GM19240 (cell line): ENCODE results near the gene CSTF3.
A peak's percentile ranks its signal among the peaks of the same experiment; 100 is the strongest.
"Not testable (repeated sequence)": the region's sequence is repeated elsewhere in the genome, so short reads cannot be mapped to it uniquely, and the experiment has no call there.

Experiments
- DNase-seq: peaks from one replicate; pipeline ENCODE4 v3.0.0; 2011; ENCODE audit warnings: low spot score; ENCODE audit not compliant: insufficient read length

CSTF3 gene

DNA sequence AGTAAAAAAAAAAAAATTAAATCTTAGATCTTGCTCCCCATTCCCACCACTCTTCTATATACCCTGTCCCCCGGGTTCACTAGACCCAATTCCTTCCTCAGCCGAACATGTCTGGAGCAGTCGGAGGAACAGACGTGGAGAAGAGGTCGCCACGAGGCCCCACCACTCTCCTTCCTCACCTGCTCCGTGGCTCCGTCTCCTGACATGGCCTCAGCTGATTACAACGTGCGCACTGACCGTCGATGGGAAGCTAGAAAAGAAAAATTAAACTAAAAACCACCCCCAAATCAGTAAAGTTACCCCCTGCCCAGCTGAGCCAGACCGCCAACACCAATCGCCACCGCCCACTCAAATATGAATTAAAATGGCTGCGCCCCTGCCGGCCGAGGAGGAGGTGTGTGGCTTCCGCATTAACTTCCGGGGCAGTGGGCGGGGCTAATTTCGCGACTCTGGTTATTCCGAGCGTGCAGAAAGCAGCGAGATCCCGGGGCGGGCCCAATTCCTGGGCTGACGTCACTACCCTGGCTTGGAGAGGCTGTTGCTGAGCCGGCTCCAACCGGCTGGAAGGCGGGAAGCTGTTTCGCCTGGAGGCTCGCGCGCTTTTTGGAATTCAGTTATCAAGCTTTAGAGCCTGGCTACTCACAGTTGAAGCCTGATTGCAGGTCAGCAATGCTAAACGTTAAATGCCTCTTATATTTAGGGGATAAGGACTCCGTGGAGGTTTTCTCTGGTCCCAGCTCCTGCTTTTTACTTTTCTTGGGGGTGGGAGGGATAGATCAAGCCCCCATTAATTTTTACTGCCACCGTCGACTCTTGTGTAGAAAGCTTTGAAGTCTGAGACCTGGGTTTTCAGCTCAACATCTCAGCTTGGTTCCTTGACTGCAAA, at the start of gene CSTF3:
Gene CSTF3 (minus strand): TSS at position 361 of the 886 bp plus-strand sequence. CDS start 155 bp downstream, at position 206.
- peak; percentile 59 for DNase-seq

DNA sequence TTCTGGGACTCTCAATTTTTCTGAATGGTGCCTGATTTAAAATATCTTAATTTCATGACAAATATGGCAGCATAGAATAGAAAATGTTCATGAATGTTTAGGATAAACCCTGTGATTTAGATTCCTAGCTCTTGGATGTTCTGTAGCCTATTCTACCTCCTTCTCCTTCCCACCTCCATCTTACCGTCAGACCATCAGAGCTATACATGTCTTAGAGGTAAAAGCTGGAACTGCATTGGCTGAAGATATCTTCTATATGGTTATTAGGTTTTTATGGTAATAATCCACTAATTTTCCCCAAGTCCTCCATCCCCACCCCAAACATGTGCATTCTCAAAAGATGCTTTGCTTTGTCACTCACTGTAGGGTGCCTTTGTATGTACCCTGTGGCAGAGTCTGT, 46.9 kb upstream of the CSTF3 start:
- no peak for DNase-seq

DNA sequence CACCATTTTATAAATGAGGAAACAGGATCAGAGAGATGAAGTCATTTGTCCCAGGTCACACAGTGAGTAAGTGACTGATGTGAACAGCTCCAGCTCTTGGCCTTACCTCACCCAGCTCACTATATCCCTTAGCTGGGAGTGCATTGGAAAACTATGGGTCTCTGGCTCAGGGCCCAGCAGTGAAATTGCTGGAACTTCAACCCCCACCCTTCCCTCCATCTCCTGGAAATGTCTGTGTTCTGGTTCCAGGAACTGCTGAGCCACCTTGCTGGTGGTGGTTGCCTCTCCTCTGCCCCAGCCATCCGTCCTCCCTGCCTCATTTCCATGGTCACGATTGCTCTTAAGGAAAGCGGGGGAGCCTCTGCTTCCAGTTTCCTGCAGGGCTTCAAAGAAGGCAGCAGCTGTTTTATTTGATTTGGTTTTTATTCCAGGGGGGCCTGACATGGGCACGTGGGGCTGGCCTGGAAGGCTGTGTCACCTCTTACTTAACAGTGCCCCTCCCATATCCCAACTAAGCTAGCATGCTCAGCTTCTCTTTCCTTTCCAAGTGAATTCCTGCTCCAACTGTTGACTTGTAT, 46.2 kb upstream of the CSTF3 start:
- DNase-seq, result no peak

DNA sequence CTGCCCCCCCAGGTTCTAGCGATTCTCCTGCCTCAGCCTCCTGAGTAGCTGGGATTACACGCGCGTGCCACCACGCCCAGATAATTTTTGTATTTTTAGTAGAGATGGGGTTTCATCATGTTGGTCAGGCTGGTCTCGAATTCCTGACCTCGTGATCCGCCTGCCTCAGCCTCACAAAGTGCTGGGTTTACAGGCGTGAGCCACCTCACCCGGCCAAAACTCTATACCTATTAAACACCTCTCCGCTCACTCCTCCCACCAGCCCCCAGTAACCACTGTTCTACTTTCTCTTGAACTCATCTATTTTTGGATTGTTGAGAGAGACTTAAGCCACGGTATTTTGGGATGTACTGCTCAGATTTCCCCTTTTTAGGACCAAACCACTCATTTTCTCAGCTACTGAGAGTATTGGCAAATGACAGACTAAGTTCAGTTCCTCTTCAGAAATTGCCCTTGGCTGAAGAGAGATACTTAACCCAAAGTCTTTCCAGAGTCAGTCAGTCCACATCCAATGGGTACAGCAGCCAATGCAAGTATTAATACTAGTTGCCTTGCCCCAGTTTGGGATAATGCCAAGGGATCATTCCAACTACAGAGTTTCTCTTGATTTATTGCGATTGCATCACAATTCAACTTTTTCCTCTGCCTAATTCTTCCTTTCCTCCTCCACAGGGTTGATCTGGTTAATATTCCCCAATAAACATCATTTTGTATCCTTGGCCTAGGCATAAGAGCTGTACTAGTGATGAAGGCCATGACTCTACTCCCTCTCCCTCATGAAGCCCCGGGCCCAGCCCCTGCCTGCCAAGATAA, 36.8 kb upstream of the CSTF3 start:
- no peak for DNase-seq

DNA sequence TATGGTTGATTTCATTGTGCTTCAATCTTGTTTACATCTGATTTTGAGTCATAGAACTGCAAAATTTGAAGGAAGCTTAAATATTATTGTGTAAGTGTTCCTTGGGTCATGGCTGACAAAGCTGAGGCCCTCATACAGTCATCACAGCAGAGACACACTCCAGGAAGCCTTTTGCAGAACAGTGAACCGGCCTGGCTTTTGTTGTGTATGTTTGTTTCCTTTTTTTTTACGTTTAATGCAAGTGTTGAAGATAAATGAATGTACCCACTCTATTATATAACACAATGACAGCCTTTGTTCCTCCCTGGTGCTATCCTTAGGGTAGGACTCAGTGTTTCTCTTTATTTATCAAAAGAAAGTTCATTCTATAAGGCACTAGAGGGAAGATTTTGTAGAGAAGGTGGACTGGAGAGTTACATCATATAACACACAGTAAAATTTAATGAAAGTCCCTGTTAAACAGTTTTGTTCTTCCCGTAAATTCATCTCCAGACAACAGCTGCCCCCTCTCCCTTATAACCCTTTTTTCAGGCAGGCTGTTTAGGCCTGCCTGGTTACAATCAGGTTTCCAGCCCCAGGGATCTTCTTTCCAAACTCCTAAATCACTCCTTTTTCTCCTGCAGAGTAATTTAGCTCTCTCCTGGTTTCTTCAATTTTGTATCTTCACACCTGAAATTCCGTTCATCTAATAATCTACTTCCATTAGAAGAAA, 34.3 kb upstream of the CSTF3 start:
- no peak for DNase-seq

DNA sequence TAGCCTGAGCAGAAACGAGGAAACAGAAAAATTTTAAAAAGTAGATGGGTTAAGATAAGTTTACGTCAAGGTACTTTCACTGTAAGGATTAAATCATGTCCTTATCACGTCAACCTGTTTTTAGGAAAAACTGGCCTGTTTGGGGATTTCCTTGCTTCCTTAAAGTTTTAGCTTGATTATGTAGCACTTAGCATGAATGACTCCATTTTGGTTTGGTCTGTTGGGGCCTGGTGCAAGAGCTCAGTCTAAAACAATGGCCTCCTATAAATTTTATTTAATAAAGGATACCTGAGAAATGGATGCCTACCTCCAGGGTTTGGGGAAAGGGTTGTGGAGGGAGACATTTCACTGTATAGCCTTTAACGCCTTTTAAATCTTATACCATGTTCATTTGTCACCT, 33.2 kb upstream of the CSTF3 start:
- DNase-seq, result no peak

DNA sequence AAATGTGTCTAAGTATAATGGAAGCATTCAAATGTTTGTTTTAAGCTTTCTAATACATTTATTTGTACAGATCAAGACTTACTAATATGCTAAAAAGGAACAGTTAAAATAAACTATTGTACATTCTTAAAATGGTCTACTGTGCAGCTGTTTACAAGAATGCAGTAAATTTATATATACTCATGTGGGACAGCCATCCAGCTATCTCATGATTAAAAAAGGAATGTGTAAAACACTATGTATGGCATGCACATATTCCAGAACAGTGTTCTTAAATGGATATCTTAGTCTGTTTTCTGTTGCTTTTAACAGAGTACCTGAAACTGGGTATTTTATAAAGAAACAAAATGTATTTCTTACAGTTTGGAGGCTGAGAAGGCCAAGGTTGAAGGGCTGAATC, 30.2 kb upstream of the CSTF3 start:
- no peak for DNase-seq

DNA sequence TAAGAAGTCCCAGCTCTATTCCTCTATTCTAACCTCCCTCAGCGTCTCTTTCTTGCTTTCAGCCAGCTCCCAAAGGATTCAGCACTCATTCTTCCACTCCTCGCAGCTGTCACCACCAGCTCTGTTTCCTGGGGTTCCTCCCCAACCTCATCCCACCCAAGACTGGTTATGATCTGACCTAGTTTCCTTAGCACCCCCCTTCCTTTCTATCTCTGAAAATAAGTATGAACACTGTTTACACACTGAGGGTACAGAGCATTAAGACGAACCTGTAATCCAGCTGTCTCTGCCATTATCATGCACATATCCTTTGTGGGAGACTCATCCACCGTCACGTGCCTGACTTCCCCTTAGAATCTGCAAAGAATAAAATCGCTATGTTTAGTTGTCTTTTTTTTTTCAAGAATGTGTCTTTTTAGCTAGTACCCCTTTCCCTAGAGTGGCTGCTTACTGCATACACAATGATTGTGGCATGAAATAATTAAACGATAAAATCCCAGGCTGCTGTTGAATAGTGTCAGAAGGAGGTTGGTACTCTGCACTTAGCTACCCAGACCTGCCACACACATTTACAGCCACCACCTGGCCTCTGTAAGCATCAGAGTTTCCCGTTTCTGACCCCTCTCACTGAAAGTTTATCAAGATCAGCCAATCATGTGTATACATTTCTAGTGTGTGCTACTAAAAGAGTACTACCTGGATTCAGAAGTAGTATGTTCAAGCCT, 26.9 kb upstream of the CSTF3 start:
- DNase-seq, result no peak

DNA sequence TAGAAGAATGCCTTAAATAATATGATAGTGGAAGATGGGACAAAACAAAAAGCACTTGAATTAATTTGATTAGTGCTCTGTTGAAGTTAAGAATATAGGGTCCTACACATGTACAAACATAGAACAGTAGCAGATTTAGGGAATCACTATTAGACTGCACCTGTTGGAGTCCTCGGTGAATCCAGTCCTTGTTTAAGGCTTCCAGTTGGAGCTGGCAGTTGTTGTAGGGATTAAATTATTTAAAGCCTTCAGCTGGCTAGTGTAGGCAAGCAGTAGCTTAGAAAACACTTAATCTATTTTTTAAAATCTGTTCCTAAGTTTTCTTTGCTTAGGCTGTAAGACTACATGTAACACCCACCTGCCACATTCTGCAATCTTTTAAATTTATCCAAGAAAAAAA, 24.5 kb upstream of the CSTF3 start:
- no peak for DNase-seq

DNA sequence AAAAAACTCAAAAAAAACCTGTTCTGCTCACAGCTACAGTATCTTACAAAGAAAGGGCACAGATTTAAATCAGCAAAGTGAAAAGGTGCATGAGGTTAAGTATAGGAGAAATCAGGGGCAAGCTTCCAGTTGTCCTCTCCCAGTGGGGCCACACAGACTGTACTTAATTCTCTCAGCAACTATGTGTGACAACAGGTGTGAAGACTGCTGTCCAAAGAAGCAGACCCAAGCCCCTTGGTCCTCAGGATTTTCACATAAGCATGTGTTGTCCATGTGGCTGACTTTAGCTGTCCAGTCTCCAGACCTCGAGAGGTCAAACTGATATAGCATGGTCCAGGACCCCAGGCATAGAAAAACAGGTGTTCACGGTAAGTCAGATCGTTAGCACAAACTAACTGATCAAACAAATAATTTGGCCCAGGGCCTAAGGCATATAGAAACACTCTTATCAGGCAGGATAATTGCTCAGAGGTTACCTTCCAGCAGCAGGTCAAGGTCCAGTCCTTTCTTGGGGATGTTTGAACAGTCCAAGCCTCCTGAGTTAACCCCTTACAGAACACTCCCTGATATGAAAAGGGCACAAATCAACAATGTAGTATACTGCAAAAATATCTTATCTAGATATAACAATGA, 21.1 kb upstream of the CSTF3 start:
- DNase-seq, result no peak

DNA sequence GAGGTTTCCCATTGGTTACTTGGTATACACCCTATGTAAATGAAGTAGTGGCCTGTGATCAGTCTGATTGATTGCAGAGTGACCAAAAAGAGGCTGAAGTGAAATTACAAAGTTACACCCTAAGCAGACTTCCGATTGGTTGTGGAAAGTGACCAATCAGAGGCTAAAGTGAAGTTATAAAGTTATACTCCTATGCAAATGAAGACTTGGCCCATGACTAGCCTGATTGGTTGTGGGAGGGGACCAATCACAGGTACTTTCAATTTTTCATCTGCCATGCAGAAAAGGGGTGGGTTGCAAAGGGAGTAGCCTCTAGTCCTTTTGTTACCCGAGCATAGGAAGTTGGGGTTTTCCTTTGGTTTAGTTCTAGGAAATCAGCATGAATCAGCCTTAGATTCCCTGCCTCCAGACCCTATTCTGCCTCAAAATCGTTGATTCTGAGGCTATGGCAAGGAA, 18.1 kb upstream of the CSTF3 start:
- no peak for DNase-seq

DNA sequence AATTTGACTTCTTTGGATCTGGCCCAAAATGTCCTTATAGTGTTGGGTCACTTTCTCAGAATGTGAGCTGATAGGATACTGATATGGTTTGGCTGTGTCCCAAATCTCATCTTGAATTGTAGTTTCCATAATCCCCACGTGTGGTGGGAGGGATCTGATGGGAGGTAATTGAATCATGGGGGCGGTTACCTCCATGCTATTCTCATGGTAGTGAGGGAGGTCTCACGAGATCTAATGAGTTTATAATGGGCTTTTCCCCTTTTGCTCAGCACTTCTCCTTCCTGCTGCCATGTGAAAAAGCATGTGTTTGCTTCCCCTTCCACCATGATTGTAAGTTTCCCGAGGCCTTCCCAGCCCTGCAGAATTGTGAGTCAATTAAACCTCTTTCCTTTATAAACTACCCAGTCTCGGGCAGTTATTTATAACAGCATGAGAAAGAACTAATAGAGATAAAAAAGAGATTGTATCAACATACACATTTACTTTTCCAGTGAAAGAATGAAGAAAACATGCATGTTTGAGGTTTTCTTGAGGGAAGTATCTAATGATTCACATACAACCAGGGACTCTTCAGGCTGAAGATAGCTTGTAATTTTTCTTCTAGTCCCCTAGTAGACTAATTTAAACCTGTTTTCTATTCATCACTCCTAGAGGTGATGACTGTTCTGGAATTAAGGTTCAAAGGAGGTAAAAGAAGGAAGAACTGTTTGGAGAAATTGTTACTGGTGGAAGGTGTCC, 17.3 kb upstream of the CSTF3 start:
- DNase-seq, result no peak

DNA sequence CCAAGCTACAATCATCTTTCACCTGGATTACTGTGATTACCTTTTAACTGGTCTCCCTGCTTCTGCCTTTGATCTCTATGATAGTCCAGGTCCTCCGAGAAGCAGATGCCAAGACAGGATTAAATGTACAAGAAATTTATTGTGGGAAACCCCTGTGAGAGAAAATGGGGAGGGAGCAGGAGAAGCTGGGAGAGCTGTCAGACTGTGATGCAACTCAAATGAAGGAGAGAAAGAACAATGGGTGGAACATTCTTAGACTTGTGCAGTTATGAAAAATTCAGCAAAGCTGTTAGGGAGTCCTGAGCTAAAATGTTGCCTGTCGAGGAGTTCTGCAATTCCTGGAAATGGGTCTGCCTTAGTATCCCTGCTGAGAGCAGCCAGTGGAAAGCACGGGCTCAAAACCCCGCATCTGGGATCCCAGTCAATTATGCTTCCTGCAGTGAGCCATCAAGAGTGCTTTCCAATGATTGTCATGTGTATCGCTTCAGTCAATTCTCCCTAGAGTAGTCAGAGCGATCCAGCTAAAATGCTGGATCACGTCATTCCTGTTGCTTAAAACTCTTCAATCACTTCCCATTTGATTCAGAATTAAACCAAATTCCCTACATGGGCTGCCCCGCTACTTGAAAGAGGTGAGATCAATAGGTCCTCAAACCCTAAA, 16.5 kb upstream of the CSTF3 start:
- no peak for DNase-seq

DNA sequence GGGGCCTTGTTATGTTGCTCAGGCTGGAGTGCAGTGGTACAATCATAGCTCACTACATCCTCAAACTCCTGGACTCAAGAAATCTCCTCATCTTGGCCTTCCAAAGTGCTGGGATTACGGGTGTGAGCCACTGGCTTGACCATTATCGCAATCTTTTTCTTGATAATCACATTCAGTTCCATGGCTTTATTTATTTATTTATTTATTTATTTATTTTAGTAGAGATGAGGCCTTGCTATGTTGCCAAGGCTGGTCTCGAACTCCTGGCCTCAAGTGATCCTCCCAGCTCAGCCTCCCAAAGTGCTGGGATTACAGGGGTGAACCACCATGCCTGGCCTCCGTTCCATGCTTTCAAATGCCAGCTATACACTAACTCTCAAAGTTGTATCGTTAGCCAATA, 15.5 kb upstream of the CSTF3 start:
- not testable (repeated sequence) for DNase-seq

DNA sequence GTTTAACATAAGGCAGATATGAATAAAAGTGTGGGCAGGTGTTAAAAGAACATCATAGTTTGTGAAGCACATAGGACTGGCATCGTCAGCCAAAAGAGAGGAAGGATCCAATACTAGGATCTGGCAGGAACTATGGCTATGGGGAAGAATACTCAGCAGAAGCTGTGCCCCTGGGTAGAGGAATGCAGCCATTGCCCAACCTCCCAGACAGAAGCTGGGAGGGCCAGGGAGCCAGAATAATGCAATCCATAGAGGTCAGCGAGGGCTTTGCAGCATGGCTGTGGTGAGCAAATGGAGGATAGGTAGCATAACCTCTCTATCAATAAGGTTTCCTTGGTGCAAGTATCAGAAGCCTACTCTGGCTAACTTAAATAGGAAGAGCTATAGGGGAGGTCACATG, 11.7 kb upstream of the CSTF3 start:
- DNase-seq, result no peak

DNA sequence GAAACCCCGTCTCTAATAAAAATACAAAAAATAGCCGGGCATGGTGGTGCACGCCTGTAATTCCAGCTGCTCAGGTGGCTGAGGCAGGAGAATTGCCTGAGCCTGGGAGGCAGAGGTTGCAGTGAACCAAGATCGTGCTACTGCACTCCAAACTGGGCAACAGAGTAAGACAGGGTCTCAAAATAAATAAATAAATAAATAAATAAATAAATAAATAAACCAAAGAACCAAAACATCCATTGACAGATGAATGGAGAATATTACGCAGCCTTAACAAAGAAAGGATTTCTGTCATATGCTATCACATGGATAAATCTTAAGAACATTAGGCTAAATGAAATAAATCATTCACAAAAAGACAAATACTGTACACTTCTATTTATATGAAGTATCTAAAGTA, 11.1 kb upstream of the CSTF3 start:
- DNase-seq, result no peak

DNA sequence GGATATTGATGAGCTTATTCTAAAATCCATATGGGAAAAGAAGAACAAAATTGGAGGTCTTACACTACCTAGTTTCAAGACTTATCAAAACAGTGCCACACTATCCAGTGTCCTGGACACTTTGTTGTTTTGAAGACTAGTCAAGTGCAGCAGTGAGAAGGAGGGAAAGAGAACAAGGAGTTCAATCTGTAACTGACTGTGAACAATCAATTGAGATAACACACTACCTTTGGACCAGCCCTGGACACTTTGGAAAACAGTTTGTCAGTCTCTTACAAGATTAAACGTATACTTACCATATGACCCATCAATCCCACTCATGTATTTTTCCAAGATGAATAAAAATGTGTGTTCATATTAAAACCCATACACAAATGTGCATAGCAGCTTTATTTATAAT, 10.0 kb upstream of the CSTF3 start:
- DNase-seq, result no peak

DNA sequence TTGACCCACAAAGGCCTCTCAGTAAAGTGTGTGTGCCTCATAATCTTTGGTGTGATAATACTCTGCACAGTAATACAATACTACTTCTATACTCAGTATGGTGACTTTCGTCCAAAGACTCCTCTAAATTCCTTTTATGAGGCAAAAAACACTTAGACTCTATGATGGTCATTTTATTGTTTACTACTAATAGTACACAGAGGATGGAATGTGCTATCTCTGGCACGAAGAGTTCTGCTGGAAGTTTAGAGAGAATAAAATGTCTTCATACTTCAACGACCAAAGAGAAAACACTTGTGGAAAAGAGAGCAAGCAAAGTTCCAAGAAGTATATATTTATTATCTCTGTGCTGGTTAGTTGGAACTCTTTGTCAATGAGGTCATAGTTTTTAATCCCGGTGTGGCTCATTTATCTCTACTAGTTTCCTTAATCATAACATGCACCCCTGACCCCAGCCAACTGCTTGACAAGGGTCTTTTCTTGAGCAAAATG, 7.5 kb upstream of the CSTF3 start:
- DNase-seq, result no peak

DNA sequence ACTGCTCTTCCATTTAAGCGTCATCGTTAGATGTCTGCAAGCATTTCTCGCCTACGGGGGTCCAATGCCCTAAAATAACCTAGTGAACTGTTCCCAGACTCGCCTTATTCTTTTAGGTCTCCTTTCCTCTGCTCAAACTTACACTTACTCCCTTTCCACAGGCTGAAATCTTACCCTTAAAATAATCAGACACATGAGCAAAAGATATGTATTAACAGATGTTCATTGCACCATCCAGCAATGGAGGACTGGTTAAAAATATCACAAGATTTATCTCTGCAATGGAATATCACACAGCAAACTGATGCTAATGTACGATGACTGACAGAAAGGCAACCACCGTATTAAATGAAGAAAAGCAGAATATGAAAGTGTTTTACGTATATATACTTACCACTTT, 1.6 kb upstream of the CSTF3 start:
- no peak for DNase-seq
